GM23338 (cell line): ENCODE measurements around the gene WRNIP1. TPM values are rescaled to one million over a fixed set of nuclear protein-coding genes. Genes with fewer than 3 reads are reported as not detected.

Source experiments
- ATAC-seq: fragments of 200-7000 bp; cut with Tn5 transposase; 3 replicates; pipeline ENCODE4 v1.9.1; 2020
- DNase-seq: peaks from one replicate; pipeline ENCODE4 v3.0.0-alpha.2; 2015; ENCODE audit warnings: low spot score
- H2AFZ ChIP-seq: fragments of 200-600 bp; sonication (generic); 2 replicates; pipeline ENCODE4 v1.8.0; 2016; ENCODE audit warnings: antibody characterized with exemption, mild to moderate bottlenecking, moderate library complexity
- H3F3A ChIP-seq: fragments of 200-600 bp; sonication (generic); replicated peaks from 2 replicates; pipeline ENCODE4 v1.8.0; 2017; ENCODE audit warnings: antibody characterized with exemption, mixed run types, low read depth
- H3K27ac ChIP-seq: fragments of 200-600 bp; sonication (generic); 2 replicates; pipeline ENCODE4 v1.6.1; 2016; ENCODE audit warnings: low read depth
- H3K27me3 ChIP-seq: fragments of 200-600 bp; sonication (generic); 2 replicates; pipeline ENCODE4 v1.8.0; 2016; ENCODE audit warnings: mild to moderate bottlenecking, mixed run types, moderate library complexity; ENCODE audit not compliant: insufficient read depth
- H3K36me3 ChIP-seq: fragments of 200-600 bp; sonication (generic); 2 replicates; pipeline ENCODE4 v1.8.0; 2016; ENCODE audit warnings: mild to moderate bottlenecking; ENCODE audit not compliant: insufficient read depth
- H3K4me1 ChIP-seq: fragments of 200-600 bp; sonication (generic); 2 replicates; pipeline ENCODE4 v1.8.0; 2016; ENCODE audit warnings: mild to moderate bottlenecking, moderate library complexity; ENCODE audit not compliant: insufficient read depth
- H3K4me2 ChIP-seq: fragments of 200-600 bp; sonication (generic); 2 replicates; pipeline ENCODE4 v1.7.1; 2017; ENCODE audit warnings: mixed run types
- H3K4me3 ChIP-seq: fragments of 200-600 bp; sonication (generic); 2 replicates; pipeline ENCODE4 v1.6.1; 2016; ENCODE audit warnings: mixed run types
- H3K79me2 ChIP-seq: fragments of 200-600 bp; sonication (generic); replicated peaks from 2 replicates; pipeline ENCODE4 v1.8.0; 2017; ENCODE audit warnings: mild to moderate bottlenecking; ENCODE audit not compliant: insufficient read depth
- H3K9me2 ChIP-seq: fragments of 200-600 bp; sonication (generic); 2 replicates; pipeline ENCODE4 v1.8.0; 2017; ENCODE audit not compliant: insufficient read depth
- H4K20me1 ChIP-seq: fragments of 200-600 bp; sonication (generic); replicated peaks from 2 replicates; pipeline ENCODE4 v1.8.0; 2017; ENCODE audit warnings: mild to moderate bottlenecking; ENCODE audit not compliant: insufficient read depth
- H3K27ac Mint-ChIP-seq: 2 replicates; pipeline ENCODE4 v1.8.0; 2020; ENCODE audit warnings: inconsistent platforms, mild to moderate bottlenecking, moderate library complexity, mixed read lengths
- H3K27me3 Mint-ChIP-seq: 3 replicates; pipeline ENCODE4 v1.8.0; 2022; ENCODE audit warnings: low read depth, mild to moderate bottlenecking, moderate library complexity, mixed read lengths, inconsistent platforms; ENCODE audit not compliant: insufficient read depth, poor library complexity
- H3K36me3 Mint-ChIP-seq: 3 replicates; pipeline ENCODE4 v1.8.0; 2021; ENCODE audit warnings: low read depth, mild to moderate bottlenecking, inconsistent platforms, moderate library complexity, mixed read lengths
- H3K4me1 Mint-ChIP-seq: 3 replicates; pipeline ENCODE4 v1.8.0; 2020; ENCODE audit warnings: mild to moderate bottlenecking, inconsistent platforms, mixed read lengths
- H3K4me3 Mint-ChIP-seq: 3 replicates; pipeline ENCODE4 v1.8.0; 2021; ENCODE audit warnings: moderate library complexity, mild to moderate bottlenecking, inconsistent platforms, mixed read lengths
- H3K9me3 Mint-ChIP-seq: 3 replicates; pipeline ENCODE4 v1.8.0; 2020; ENCODE audit warnings: moderate library complexity, mild to moderate bottlenecking, inconsistent platforms, mixed read lengths
- CTCF ChIP-seq, 2 experiments: fragments of 200-600 bp in 1 of 2; sonication (generic) in 1 of 2; conservative IDR thresholded peaks; 2 replicates each; pipeline versions ENCODE4 v1.5.1 to v1.6.1; 2016 to 2017; ENCODE audit warnings: antibody characterized with exemption in 2 of 2, low read depth in 2 of 2, mild to moderate bottlenecking in 2 of 2, moderate library complexity in 1 of 2
- EZH2 ChIP-seq: fragments of 200-600 bp; sonication (generic); IDR thresholded peaks from one replicate; pipeline ENCODE4 v1.8.0; 2017; ENCODE audit warnings: antibody characterized with exemption, mild to moderate bottlenecking, low read depth; ENCODE audit not compliant: unreplicated experiment
- EZH2phosphoT487 ChIP-seq: fragments of 200-600 bp; sonication (generic); IDR thresholded peaks from one replicate; pipeline ENCODE4 v1.8.1; 2018; ENCODE audit warnings: antibody characterized with exemption; ENCODE audit not compliant: unreplicated experiment
- JUNB ChIP-seq: IDR thresholded peaks from one replicate; pipeline ENCODE4 v1.6.1; 2016; ENCODE audit warnings: antibody characterized with exemption; ENCODE audit not compliant: unreplicated experiment
- STAT1 ChIP-seq: IDR thresholded peaks from one replicate; pipeline ENCODE4 v1.6.1; 2016; ENCODE audit warnings: antibody characterized with exemption; ENCODE audit not compliant: unreplicated experiment
- polyA plus RNA-seq: library from polyadenylated mRNA; unstranded; fragments of >200 nt; fragmentation: Nextera tagmentation; extraction: Ambion mirVana; gene quantifications from 2 replicates; pipeline ENCODE4 v1.2.1, GENCODE V29; 2016
- total RNA-seq: library from RNA; depleted of rRNA; stranded (reverse); fragments of >200 nt; shearing (Covaris generic); gene quantifications from 2 replicates; pipeline ENCODE4 v1.2.3, GENCODE V29; 2014
- TF ChIP-seq, protein P1 (sequence below): fragments of 250-450 bp; sonication (Bioruptor Pico); IDR thresholded peaks from 2 replicates; pipeline ENCODE4 v1.5.0; 2020; ENCODE audit warnings: mild to moderate bottlenecking, moderate library complexity

WRNIP1 gene
- total and polyA plus RNA-seq, 2 experiments from 2014 or later: 27.6 to 66.0 TPM

DNA sequence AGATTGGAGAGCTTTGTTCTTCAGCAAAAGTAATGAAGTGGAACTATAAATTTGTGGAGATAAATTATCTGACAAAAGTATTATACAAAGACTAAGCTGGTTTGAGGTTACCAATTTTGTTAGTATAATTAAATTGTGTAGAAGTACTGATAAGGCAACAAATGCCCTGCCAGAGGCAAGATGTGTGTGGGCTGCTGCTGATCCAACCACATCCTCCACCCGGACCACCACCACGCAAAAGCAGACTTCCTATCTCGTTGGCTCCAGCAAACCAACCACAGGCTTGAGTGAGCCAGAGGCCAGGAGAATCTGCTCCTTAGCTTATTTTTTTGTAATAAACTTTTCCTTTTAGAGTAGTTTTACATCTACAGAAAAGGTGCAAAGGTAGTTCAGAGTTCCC is 13.3 kb upstream of the WRNIP1 start:
- no peak overlapping the region for H3K4me3 Mint-ChIP-seq
- no peak for DNase-seq
- Histone ChIP-seq H3K4me2 (no peak overlapping the region), H4K20me1 (no peaks in the 10 kb centered on the region), H3K9me2 (no peaks in the 10 kb centered on the region), H3K36me3 (no peaks in the 10 kb centered on the region), H3F3A (no peaks in the 10 kb centered on the region), H3K27ac (no peak overlapping the region), H3K79me2 (no peaks in the 10 kb centered on the region), H3K4me3 (no peak overlapping the region), H3K4me1 (no peaks in the 10 kb centered on the region), H3K27me3 (no peaks in the 10 kb centered on the region), H2AFZ (no peak overlapping the region)
- ATAC-seq: no peak
- H3K27ac Mint-ChIP-seq: no peak overlapping the region
- H3K36me3 Mint-ChIP-seq: no peaks in the 10 kb centered on the region
- no peaks in the 10 kb centered on the region for H3K9me3 Mint-ChIP-seq
- no peak for TF ChIP-seq STAT1
- peaks cover 2% of the 10 kb centered on the region for H3K27me3 Mint-ChIP-seq
- H3K4me1 Mint-ChIP-seq: peaks cover 2% of the 10 kb centered on the region; the same call in 2 of the 3 replicates

- H3K79me2 ChIP-seq: no peaks in the 10 kb centered on the region
- ATAC-seq: no peak
- no peaks in the 10 kb centered on the region for H3K9me2 ChIP-seq
- no peak for DNase-seq
- no peaks in the 10 kb centered on the region for H4K20me1 ChIP-seq
- H3K4me3 Mint-ChIP-seq: no peak overlapping the region
- no peak overlapping the region for H2AFZ ChIP-seq
- H3K9me3 Mint-ChIP-seq: no peaks in the 10 kb centered on the region
- H3K27ac Mint-ChIP-seq: no peak overlapping the region
- no peaks in the 10 kb centered on the region for H3K4me1 ChIP-seq
- TF ChIP-seq JUNB (no peak), CTCF (conservative IDR thresholded peaks at IDR 0.05; ENCODE audit: low read depth in 2 of 2) (no peak), EZH2 (no peak), STAT1 (no peak), EZH2phosphoT487 (no peak)
- TF ChIP-seq, protein P1, sequence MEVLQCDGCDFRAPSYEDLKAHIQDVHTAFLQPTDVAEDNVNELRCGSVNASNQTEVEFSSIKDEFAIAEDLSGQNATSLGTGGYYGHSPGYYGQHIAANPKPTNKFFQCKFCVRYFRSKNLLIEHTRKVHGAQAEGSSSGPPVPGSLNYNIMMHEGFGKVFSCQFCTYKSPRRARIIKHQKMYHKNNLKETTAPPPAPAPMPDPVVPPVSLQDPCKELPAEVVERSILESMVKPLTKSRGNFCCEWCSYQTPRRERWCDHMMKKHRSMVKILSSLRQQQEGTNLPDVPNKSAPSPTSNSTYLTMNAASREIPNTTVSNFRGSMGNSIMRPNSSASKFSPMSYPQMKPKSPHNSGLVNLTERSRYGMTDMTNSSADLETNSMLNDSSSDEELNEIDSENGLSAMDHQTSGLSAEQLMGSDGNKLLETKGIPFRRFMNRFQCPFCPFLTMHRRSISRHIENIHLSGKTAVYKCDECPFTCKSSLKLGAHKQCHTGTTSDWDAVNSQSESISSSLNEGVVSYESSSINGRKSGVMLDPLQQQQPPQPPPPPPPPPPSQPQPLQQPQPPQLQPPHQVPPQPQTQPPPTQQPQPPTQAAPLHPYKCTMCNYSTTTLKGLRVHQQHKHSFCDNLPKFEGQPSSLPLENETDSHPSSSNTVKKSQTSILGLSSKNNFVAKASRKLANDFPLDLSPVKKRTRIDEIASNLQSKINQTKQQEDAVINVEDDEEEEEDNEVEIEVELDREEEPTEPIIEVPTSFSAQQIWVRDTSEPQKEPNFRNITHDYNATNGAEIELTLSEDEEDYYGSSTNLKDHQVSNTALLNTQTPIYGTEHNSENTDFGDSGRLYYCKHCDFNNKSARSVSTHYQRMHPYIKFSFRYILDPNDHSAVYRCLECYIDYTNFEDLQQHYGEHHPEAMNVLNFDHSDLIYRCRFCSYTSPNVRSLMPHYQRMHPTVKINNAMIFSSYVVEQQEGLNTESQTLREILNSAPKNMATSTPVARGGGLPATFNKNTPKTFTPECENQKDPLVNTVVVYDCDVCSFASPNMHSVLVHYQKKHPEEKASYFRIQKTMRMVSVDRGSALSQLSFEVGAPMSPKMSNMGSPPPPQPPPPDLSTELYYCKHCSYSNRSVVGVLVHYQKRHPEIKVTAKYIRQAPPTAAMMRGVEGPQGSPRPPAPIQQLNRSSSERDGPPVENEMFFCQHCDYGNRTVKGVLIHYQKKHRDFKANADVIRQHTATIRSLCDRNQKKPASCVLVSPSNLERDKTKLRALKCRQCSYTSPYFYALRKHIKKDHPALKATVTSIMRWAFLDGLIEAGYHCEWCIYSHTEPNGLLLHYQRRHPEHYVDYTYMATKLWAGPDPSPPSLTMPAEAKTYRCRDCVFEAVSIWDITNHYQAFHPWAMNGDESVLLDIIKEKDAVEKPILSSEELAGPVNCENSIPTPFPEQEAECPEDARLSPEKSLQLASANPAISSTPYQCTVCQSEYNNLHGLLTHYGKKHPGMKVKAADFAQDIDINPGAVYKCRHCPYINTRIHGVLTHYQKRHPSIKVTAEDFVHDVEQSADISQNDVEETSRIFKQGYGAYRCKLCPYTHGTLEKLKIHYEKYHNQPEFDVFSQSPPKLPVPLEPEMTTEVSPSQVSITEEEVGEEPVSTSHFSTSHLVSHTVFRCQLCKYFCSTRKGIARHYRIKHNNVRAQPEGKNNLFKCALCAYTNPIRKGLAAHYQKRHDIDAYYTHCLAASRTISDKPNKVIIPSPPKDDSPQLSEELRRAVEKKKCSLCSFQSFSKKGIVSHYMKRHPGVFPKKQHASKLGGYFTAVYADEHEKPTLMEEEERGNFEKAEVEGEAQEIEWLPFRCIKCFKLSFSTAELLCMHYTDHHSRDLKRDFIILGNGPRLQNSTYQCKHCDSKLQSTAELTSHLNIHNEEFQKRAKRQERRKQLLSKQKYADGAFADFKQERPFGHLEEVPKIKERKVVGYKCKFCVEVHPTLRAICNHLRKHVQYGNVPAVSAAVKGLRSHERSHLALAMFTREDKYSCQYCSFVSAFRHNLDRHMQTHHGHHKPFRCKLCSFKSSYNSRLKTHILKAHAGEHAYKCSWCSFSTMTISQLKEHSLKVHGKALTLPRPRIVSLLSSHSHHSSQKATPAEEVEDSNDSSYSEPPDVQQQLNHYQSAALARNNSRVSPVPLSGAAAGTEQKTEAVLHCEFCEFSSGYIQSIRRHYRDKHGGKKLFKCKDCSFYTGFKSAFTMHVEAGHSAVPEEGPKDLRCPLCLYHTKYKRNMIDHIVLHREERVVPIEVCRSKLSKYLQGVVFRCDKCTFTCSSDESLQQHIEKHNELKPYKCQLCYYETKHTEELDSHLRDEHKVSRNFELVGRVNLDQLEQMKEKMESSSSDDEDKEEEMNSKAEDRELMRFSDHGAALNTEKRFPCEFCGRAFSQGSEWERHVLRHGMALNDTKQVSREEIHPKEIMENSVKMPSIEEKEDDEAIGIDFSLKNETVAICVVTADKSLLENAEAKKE (CRISPR knock-in tag): no peak
- H3K36me3 Mint-ChIP-seq: no peaks in the 10 kb centered on the region
- no peak overlapping the region for H3K27ac ChIP-seq
- no peak overlapping the region for H3K4me3 ChIP-seq
- peaks cover 2% of the 10 kb centered on the region for H3K27me3 Mint-ChIP-seq
- H3F3A ChIP-seq: no peaks in the 10 kb centered on the region
- no peak overlapping the region for H3K4me2 ChIP-seq
- H3K36me3 ChIP-seq: no peaks in the 10 kb centered on the region
- no peaks in the 10 kb centered on the region for H3K27me3 ChIP-seq
- peaks cover 2% of the 10 kb centered on the region; the same call in 2 of the 3 replicates for H3K4me1 Mint-ChIP-seq
These were observed 12.6 kb upstream of the WRNIP1 start for GRCh38 chr6:2752477-2753109.
